HG03159 (cell line): ENCODE data around the gene SNX21.
"Not testable (repeated sequence)": the region's sequence is repeated elsewhere in the genome, so short reads cannot be mapped to it uniquely, and the experiment has no call there.

Experiments used
- ATAC-seq: cut with Tn5 transposase; IDR thresholded peaks from one replicate; pipeline ENCODE4 v1.9.1; 2021; ENCODE audit warnings: mild to moderate bottlenecking, moderate library complexity; ENCODE audit not compliant: unreplicated experiment

SNX21 gene, protein sequence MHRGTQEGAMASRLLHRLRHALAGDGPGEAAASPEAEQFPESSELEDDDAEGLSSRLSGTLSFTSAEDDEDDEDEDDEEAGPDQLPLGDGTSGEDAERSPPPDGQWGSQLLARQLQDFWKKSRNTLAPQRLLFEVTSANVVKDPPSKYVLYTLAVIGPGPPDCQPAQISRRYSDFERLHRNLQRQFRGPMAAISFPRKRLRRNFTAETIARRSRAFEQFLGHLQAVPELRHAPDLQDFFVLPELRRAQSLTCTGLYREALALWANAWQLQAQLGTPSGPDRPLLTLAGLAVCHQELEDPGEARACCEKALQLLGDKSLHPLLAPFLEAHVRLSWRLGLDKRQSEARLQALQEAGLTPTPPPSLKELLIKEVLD

GRCh38 chr20:45833030-45833882, at the start of gene SNX21:
Gene SNX21 (plus strand): TSS chr20:45833799. CDS start chr20:45833920, 121 bp downstream.
- no peak for ATAC-seq

DNA sequence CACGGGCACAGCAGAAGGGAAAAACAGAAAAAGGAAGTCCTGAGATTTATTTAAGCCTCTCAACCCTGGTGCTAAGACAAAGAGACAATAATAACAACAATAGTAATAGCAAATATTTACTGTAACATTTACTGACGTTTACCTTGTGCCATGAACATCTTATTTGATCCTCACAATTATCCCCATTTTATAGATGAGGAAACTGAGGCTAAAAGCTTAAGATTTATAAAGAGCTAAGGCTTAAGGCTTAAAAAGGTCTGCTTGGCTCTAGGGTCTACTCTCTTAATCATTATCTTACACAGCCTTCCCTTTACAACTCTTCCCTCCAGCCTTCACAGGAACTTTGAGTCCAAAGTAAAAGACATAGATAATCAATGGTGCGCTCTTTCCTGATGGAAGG, 45.2 kb upstream of the SNX21 start:
- no peak for ATAC-seq

- peak; percentile 30 for ATAC-seq
Observed at GRCh38 chr20:45792317-45793118, 41.1 kb upstream of the SNX21 start.

DNA sequence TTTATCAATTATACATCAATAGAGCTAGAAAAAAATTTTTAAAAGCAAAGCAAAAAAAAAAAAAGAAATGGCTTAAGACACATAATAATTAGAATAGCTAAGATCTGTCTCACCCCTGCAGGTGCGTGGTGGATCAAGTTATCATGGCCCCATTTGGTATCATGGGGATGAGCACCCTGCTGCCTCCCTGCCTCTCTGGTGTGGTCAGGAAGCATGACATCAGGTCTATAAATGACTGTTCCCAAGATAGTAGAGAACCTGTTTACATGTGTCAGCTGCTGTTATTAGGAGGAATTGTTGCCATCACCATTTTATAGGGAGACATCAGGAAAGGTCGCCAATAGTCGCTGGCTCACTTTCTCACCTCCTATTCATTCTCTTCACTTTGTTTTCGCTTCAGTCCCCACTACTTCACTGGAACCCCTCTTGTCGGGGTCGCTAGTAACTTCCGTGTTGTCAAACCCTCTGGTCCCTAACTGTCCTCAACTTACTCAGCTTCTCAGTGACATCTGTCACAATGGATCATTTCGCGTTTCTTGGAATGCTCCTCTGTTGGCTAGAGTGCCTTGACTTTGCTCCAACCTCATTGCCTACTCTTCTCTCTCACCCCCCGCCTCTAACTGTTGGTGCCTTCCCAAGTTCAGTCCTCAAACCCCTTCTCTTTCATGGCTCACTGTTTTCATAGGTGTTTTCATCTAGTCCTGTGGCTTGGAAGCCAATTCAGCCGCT, 37.1 kb upstream of the SNX21 start:
- no peak for ATAC-seq

DNA sequence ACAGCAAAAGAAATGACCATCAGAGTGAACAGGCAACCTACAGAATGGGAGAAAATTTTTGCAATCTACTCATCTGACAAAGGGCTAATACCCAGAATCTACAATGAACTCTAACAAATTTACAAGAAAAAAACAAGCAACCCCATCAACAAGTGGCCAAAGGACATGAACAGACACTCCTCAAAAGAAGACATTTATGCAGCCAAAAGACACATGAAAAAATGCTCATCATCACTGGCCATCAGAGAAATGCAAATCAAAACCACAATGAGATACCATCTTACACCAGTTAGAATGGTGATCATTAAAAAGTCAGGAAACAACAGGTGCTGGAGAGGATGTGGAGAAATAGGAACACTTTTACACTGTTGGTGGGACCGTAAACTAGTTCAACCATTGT, 36.1 kb upstream of the SNX21 start:
- not testable (repeated sequence) for ATAC-seq

DNA sequence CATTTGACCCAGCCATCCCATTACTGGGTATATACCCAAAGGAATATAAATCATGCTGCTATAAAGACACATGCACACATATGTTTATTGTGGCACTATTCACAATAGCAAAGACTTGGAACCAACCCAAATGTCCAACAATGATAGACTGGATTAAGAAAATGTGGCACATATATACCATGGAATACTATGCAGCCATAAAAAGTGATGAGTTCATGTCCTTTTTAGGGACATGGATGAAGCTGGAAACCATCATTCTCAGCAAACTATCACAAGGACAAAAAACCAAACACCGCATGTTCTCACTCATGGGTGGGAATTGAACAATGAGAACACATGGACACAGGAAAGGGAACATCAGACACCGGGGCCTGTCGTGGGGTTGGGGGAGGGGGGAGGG, 35.6 kb upstream of the SNX21 start:
- not testable (repeated sequence) for ATAC-seq

- ATAC-seq, result no peak
Observed at GRCh38 chr20:45798935-45799642, 34.5 kb upstream of the SNX21 start.

DNA sequence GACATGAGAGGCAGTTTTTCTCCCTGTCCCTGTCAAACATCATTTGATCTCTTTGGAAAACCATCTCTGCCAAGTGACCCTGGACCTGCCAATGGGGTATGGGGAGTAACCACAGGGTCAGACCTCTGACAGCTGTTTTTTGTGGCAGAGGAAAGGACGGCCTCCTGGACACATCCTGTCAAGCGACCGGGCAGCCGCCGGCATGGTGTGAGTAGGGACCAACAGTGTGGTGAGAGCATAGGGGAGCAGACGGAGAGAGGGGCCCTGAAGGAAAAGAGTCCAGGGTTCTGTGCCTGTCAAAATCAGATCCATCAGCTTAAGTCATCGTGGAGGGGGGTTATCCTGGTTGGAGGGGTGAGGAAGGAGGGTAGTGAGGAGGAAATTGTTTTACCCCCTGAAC, 31.7 kb upstream of the SNX21 start:
- no peak for ATAC-seq

- ATAC-seq, result no peak
Observed at GRCh38 chr20:45810191-45810970, 23.2 kb upstream of the SNX21 start.

- peak; percentile 98 for ATAC-seq
Observed at GRCh38 chr20:45812157-45813005, 21.2 kb upstream of the SNX21 start, which contains the start of gene UBE2C. Gene UBE2C (plus strand): TSS chr20:45812644. CDS start chr20:45812696, 52 bp downstream.

DNA sequence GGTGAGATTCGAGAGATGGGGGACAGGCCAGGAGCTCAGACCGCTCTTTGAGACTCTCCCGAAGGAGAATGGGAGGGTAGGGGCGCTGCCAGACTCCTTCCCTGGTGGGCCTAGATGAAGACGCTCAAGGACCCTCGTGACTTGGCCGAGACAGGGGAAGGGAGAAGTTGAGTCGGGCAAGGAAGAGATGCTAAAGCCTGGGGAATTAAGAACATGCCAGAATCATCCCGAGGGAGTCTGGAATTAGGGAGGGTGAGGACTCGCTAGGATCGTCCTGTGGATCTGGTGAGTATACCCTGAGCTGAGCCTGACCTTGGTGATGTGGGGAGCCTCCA, 20.6 kb upstream of the SNX21 start:
- ATAC-seq, result no peak

- ATAC-seq, result no peak
Observed at GRCh38 chr20:45813489-45813888, 20.1 kb upstream of the SNX21 start.

- ATAC-seq, result no peak
Observed at GRCh38 chr20:45814314-45814713, 19.3 kb upstream of the SNX21 start.

- no peak for ATAC-seq
Observed at GRCh38 chr20:45816951-45817350, 16.6 kb upstream of the SNX21 start.

DNA sequence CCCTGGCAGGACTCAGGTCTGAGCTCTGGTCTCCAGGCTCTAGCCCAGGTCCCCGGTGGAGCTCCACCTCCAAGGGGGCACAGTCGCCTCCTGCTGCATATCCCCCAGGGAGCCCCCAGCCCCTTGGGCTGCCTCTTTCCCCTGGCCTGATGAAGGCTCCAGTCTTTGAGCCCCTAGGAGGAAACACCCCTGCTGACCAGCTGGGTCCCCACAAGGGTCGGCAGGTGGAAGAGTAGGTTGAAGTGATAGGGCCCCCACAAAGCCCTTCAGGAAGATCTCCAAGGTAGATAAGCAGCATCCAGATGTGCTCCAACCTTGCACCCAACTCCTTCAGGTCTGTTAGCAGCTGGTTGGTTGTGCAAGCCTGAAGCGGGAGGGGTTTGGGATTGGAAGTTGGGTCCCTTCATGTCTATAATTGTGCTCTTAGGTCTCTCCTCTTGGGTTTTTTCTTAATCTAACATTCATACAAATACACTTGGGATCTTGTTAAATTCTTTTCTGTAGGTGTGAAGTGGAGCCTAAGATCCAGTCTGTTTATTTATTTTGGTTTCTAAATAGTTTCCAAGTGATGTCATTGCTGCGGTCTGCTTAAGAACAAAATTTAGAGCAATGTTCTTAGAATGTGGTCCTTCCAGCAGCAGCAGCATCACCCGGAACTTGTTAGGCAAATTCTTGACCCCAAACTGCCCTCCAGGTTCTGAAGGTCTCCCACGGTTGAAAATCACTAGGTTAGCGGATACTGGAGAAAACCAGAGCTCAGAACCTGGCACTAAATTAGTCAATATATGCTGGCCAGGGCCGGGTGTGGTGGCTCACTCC, 16.0 kb upstream of the SNX21 start:
- no peak for ATAC-seq

- ATAC-seq, result no peak
Observed at GRCh38 chr20:45818239-45818638, 15.4 kb upstream of the SNX21 start.

DNA sequence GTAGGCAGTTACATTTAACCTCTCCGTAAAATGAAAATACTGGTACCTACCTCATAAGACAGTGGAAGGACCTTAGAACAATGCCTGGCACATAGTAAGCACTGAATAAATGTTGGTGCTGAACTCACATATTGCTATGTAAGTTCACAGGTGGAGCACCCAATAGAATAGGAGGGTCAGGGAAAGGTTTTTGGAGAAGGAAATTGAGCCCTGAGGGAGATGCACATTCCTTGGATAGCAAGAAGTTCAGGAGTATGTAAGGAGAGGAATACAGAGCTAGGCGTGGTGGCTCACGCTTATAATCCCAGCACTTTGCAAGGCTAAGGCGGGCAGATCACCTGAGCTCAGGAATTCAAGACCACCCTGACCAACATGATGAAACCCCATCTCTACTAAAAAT, 14.1 kb upstream of the SNX21 start:
- no peak for ATAC-seq
